HCT116 (cell line): ENCODE data around the gene SH3PXD2A. TPM values are rescaled to one million over a fixed set of nuclear protein-coding genes. Genes with fewer than 3 reads are reported as not detected.

Experiments
- ATAC-seq: fragments of 200-7000 bp; cut with Tn5 transposase; 2 replicates; pipeline ENCODE4 v1.9.1; 2020; ENCODE audit warnings: mild to moderate bottlenecking, moderate library complexity
- BruUV-seq: library from RNA; stranded (reverse); fragments of 400-500 nt; replicated peaks from 2 replicates; lab custom pipeline; 2021; lab: Mats Ljungman, UMichigan
- CTCF ChIA-PET: fragments of 300-600 bp; sonication (Branson Sonifier 250); formaldehyde crosslinking; loops from one replicate; lab custom pipeline; 2021; ENCODE audit warnings: antibody characterized with exemption; lab: Charles Lee
- POLR2A ChIA-PET: fragments of 300-600, 350-600 bp; sonication (Branson Sonifier 250); formaldehyde crosslinking; loops from one replicate; lab custom pipeline; 2021; ENCODE audit warnings: antibody characterized with exemption; lab: Charles Lee
- RAD21 ChIA-PET, 2 experiments: fragments of 300-600 bp; sonication (Branson Sonifier 250); formaldehyde crosslinking; loops; one replicate each; lab custom pipeline; 2023; ENCODE audit warnings: low total read pairs in 2 of 2; ENCODE audit not compliant: uncharacterized antibody in 2 of 2, unreplicated experiment in 2 of 2, low non-redundant PET in 1 of 2; lab: Charles Lee
- DNase-seq: peaks from one replicate; pipeline ENCODE4 v3.0.0-alpha.2; 2010; ENCODE audit warnings: low read depth, low spot score
- H2AFZ ChIP-seq: fragments of 200-600 bp; shearing (Covaris generic), sonication (generic); 2 replicates; pipeline ENCODE4 v1.6.1; 2017; ENCODE audit warnings: low read depth, mixed run types, mixed read lengths, antibody characterized with exemption, low read length; ENCODE audit not compliant: poor library complexity, severe bottlenecking
- H3K27ac ChIP-seq: 2 replicates; pipeline ENCODE4 v1.5.1; 2012; ENCODE audit warnings: low read depth, low read length
- H3K27me3 ChIP-seq: fragments of 200-600 bp; sonication (generic); 2 replicates; pipeline ENCODE4 v1.6.1; 2016; ENCODE audit warnings: mixed run types, low read length, mixed read lengths; ENCODE audit not compliant: insufficient read depth
- H3K36me3 ChIP-seq, 2 experiments: fragments of 200-500 bp in 1 of 2; fragments of 200-600 bp in 1 of 2; sonication (Bioruptor generic) in 1 of 2; sonication (generic) in 1 of 2; 2 replicates each; pipeline versions ENCODE4 v1.5.1 to v1.6.1; 2014 to 2016; ENCODE audit warnings: low read length in 2 of 2, inconsistent platforms in 1 of 2, mixed read lengths in 1 of 2, mixed run types in 1 of 2; ENCODE audit not compliant: insufficient read depth in 2 of 2, control insufficient read depth in 1 of 2
- H3K4me1 ChIP-seq, 2 experiments: fragments of 200-600 bp in 1 of 2; sonication (generic) in 1 of 2; 2 replicates each; pipeline versions ENCODE4 v1.5.1 to v1.6.1; 2012 to 2017; ENCODE audit warnings: low read length in 2 of 2, inconsistent platforms in 1 of 2, mild to moderate bottlenecking in 1 of 2, mixed read lengths in 1 of 2, mixed run types in 1 of 2, moderate library complexity in 1 of 2; ENCODE audit not compliant: insufficient read depth in 2 of 2, control insufficient read depth in 1 of 2
- H3K4me2 ChIP-seq: fragments of 200-600 bp; sonication (generic); 2 replicates; pipeline ENCODE4 v1.6.1; 2017; ENCODE audit warnings: mixed run types, low read length, mixed read lengths
- H3K4me3 ChIP-seq, 2 experiments: fragments of 200-600 bp in 1 of 2; sonication (generic) in 1 of 2; replicated peaks in 1 of 2; 2 replicates each; pipeline ENCODE4 v1.5.1; 2011 to 2016; ENCODE audit warnings: low read length in 2 of 2, control low read depth in 1 of 2, low read depth in 1 of 2, mild to moderate bottlenecking in 1 of 2, mixed read lengths in 1 of 2, mixed run types in 1 of 2
- H3K79me2 ChIP-seq: fragments of 200-600 bp; sonication (generic); 2 replicates; pipeline ENCODE4 v1.6.1; 2017; ENCODE audit warnings: mild to moderate bottlenecking, mixed run types, low read length, moderate library complexity, mixed read lengths; ENCODE audit not compliant: insufficient read depth
- H3K9ac ChIP-seq: fragments of 200-600 bp; sonication (generic); 2 replicates; pipeline ENCODE4 v1.6.1; 2016; ENCODE audit warnings: low read length, mixed read lengths
- H3K9me2 ChIP-seq: fragments of 200-600 bp; sonication (generic), shearing (Covaris generic); 2 replicates; pipeline ENCODE4 v1.6.1; 2017; ENCODE audit warnings: mixed run types, mild to moderate bottlenecking, moderate library complexity; ENCODE audit not compliant: insufficient read depth
- H3K9me3 ChIP-seq, 2 experiments: fragments of 200-500 bp in 1 of 2; fragments of 200-600 bp in 1 of 2; sonication (Bioruptor generic) in 1 of 2; sonication (generic) in 1 of 2; 2 replicates each; pipeline ENCODE4 v1.6.1; 2014 to 2017; ENCODE audit warnings: low read length in 2 of 2, mixed read lengths in 2 of 2, inconsistent platforms in 1 of 2, low read depth in 1 of 2, mild to moderate bottlenecking in 1 of 2, mixed run types in 1 of 2, moderate library complexity in 1 of 2; ENCODE audit not compliant: control insufficient read depth in 1 of 2, insufficient read depth in 1 of 2
- H4K20me1 ChIP-seq: fragments of 200-600 bp; sonication (generic), shearing (Covaris generic); 2 replicates; pipeline ENCODE4 v1.6.1; 2017; ENCODE audit warnings: mixed run types, mild to moderate bottlenecking, moderate library complexity; ENCODE audit not compliant: insufficient read depth
- CBX3 ChIP-seq: IDR thresholded peaks from 2 replicates; pipeline ENCODE4 v1.6.1; 2012; ENCODE audit warnings: low read depth
- EGR1 ChIP-seq: IDR thresholded peaks from 2 replicates; pipeline ENCODE4 v1.6.1; 2012; ENCODE audit warnings: low read depth
- EZH2 ChIP-seq: fragments of 200-600 bp; sonication (generic); IDR thresholded peaks from 2 replicates; pipeline ENCODE4 v1.6.1; 2017; ENCODE audit warnings: antibody characterized with exemption, mixed run types
- POLR2AphosphoS5 ChIP-seq: IDR thresholded peaks from 2 replicates; pipeline ENCODE4 v1.6.1; 2011; ENCODE audit warnings: mild to moderate bottlenecking, low read depth, low read length, moderate library complexity
- YY1 ChIP-seq: IDR thresholded peaks from 2 replicates; pipeline ENCODE4 v1.6.1; 2011; ENCODE audit warnings: low read length, low read depth, moderate library complexity, mild to moderate bottlenecking; ENCODE audit not compliant: insufficient replicate concordance; ENCODE audit errors: extremely low read depth
- intact Hi-C: fragments of 100-400 bp; cut with micrococcal nuclease; formaldehyde crosslinking; loops from 2 replicates; pipeline ENCODE4 v1.10.0; 2022
- total RNA-seq: library from RNA; stranded (reverse); gene quantifications from one replicate; pipeline ENCODE4 v1.2.1, GENCODE V29; 2021; ENCODE audit not compliant: unreplicated experiment
- TF ChIP-seq, protein P1 (sequence below): IDR thresholded peaks from 2 replicates; pipeline ENCODE4 v1.6.1; 2012
- TF ChIP-seq, protein P2 (sequence below): IDR thresholded peaks from 2 replicates; pipeline ENCODE4 v1.6.1; 2011; ENCODE audit warnings: mild to moderate bottlenecking, low read length, moderate library complexity; ENCODE audit not compliant: insufficient replicate concordance; ENCODE audit errors: extremely low read depth

Gene SH3PXD2A
- total RNA-seq, 1 experiment from 2014 or later, result 8.7 TPM

DNA sequence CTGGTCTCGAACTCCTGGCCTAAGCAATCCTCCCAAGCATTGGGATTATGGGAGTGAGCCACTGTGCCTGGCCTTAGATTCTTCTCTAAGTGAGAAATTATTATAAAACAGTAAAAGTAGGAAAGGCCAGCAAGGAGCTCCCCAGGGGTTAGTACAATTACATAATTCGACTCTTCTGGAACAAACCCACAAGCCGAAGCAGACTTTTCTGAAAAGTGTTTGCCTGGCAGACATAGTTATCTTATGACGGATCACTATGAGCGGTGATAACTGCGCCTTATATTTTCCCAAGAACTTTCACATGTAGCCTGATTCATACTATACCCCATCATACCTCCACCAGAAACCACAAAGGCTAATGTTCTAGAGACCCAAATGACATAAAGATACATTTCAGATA lies 30.2 kb upstream of the SH3PXD2A start:
- DNase-seq (no peak), ATAC-seq (no peak)
- no peaks in the 10 kb centered on the region for H3K27me3 ChIP-seq
- TF ChIP-seq YY1 (no peak), POLR2AphosphoS5 (no peak), EZH2 (no peak), EGR1 (no peak), CBX3 (no peak)
- TF ChIP-seq, protein P1, sequence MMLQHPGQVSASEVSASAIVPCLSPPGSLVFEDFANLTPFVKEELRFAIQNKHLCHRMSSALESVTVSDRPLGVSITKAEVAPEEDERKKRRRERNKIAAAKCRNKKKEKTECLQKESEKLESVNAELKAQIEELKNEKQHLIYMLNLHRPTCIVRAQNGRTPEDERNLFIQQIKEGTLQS, result no peak
- TF ChIP-seq, protein P2, sequence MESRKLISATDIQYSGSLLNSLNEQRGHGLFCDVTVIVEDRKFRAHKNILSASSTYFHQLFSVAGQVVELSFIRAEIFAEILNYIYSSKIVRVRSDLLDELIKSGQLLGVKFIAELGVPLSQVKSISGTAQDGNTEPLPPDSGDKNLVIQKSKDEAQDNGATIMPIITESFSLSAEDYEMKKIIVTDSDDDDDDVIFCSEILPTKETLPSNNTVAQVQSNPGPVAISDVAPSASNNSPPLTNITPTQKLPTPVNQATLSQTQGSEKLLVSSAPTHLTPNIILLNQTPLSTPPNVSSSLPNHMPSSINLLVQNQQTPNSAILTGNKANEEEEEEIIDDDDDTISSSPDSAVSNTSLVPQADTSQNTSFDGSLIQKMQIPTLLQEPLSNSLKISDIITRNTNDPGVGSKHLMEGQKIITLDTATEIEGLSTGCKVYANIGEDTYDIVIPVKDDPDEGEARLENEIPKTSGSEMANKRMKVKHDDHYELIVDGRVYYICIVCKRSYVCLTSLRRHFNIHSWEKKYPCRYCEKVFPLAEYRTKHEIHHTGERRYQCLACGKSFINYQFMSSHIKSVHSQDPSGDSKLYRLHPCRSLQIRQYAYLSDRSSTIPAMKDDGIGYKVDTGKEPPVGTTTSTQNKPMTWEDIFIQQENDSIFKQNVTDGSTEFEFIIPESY, result no peak
- CTCF ChIA-PET, result interaction anchor here (1.1 to 5.5 kb wide), 4 partner anchors 10 to 174 kb away, joined by 3 to 48 read pairs (median 6); no protein-coding TSS in a partner anchor
- no peak overlapping the region for H3K27ac ChIP-seq
- no peak overlapping the region for H3K4me3 ChIP-seq
- no peak overlapping the region for H2AFZ ChIP-seq
- no peak overlapping the region for H3K4me2 ChIP-seq
- H3K4me1 ChIP-seq, result peaks cover 25 to 29% of the 10 kb centered on the region in 2 experiments
- H3K9ac ChIP-seq, result no peak overlapping the region
- POLR2A ChIA-PET, result no interaction called here
- H4K20me1 ChIP-seq, result no peaks in the 10 kb centered on the region
- H3K36me3 ChIP-seq, result peaks cover 17 to 30% of the 10 kb centered on the region in 2 experiments; a peak in 3 of 4 replicates
- no TSS peak for BruUV-seq
- no peaks in the 10 kb centered on the region for H3K9me2 ChIP-seq
- H3K9me3 ChIP-seq, result no peaks in the 10 kb centered on the region
- no peaks in the 10 kb centered on the region for H3K79me2 ChIP-seq
- intact Hi-C loops, result loop anchor here (2.0 to 5.0 kb wide), 5 partner anchors 132 to 737 kb away; partner anchors contain the start of gene CFAP58
- RAD21 ChIA-PET, result interaction anchor here (1.8 to 2.9 kb wide), 2 partner anchors 173 kb away, joined by 5 to 7 read pairs; no protein-coding TSS in a partner anchor
